ENCODE results near the gene SPACA9. TPM values are rescaled to one million over a fixed set of nuclear protein-coding genes. Genes with fewer than 3 reads are reported as not detected.

SPACA9 gene
- total RNA-seq, 2 donors from 2014 or later: 2.7 to 3.7 TPM

- peak; percentile 57 for DNase-seq (ENCODE audit: low spot score)
- intact Hi-C loops (cut with DNase I): no loop called here
Measured at GRCh38 chr9:132885720-132886333, 7.1 kb downstream of the SPACA9 start.

GRCh38 chr9:132886334-132886725 is 7.6 kb downstream of the SPACA9 start:
- DNase-seq (ENCODE audit: low spot score): no peak

GRCh38 chr9:132887181-132888120 is 8.8 kb downstream of the SPACA9 start:
- intact Hi-C loops (cut with DNase I): no loop called here
- DNase-seq (ENCODE audit: low spot score): peak; percentile 80

More at GRCh38 chr9:132886334-132886725, 7.6 kb downstream of the SPACA9 start:
- intact Hi-C loops (cut with DNase I): no loop called here

- intact Hi-C loops (cut with DNase I): no loop called here
- no peak for DNase-seq (ENCODE audit: low spot score)
Measured at GRCh38 chr9:132888151-132888550, 9.5 kb downstream of the SPACA9 start.

GRCh38 chr9:132892400-132892799 is 13.7 kb downstream of the SPACA9 start:
- intact Hi-C loops (cut with DNase I): loop anchor here in 1 of 2 donors (10.0 kb wide), 1 partner anchor 58 kb away; no protein-coding TSS in a partner anchor
- DNase-seq (ENCODE audit: low spot score): no peak

- no peak for DNase-seq (ENCODE audit: low spot score)
- intact Hi-C loops (cut with DNase I): loop anchor here in 1 of 2 donors (10.0 kb wide), 1 partner anchor 60 kb away; no protein-coding TSS in a partner anchor
Measured at GRCh38 chr9:132894346-132894745, 15.6 kb downstream of the SPACA9 start.

- intact Hi-C loops (cut with DNase I): loop anchor here in 1 of 2 donors (10.0 kb wide), 1 partner anchor 60 kb away; no protein-coding TSS in a partner anchor
Measured at GRCh38 chr9:132894862-132895835, 16.5 kb downstream of the SPACA9 start.

GRCh38 chr9:132896264-132896663 is 17.6 kb downstream of the SPACA9 start:
- intact Hi-C loops (cut with DNase I): loop anchor here in 1 of 2 donors (10.0 kb wide), 1 partner anchor 61 kb away; no protein-coding TSS in a partner anchor
- no peak for DNase-seq (ENCODE audit: low spot score)

More at GRCh38 chr9:132894862-132895835, 16.5 kb downstream of the SPACA9 start:
- no peak for DNase-seq (ENCODE audit: low spot score)

GRCh38 chr9:132896906-132897305 is 18.2 kb downstream of the SPACA9 start:
- DNase-seq (ENCODE audit: low spot score): no peak
- intact Hi-C loops (cut with DNase I): loop anchor here in 1 of 2 donors (10.0 kb wide), 1 partner anchor 62 kb away; no protein-coding TSS in a partner anchor

GRCh38 chr9:132898051-132898450 is 19.4 kb downstream of the SPACA9 start:
- DNase-seq (ENCODE audit: low spot score): no peak
- intact Hi-C loops (cut with DNase I): loop anchor here in 1 of 2 donors (10.0 kb wide), 1 partner anchor 63 kb away; no protein-coding TSS in a partner anchor

GRCh38 chr9:132901858-132902831 is 23.4 kb downstream of the SPACA9 start:
- intact Hi-C loops (cut with DNase I): no loop called here
- DNase-seq (ENCODE audit: low spot score): peak; percentile 89

- intact Hi-C loops (cut with DNase I): no loop called here
- DNase-seq (ENCODE audit: low spot score): no peak
Measured at GRCh38 chr9:132903574-132904492, 25.1 kb downstream of the SPACA9 start.

GRCh38 chr9:132905726-132906125 is 27.0 kb downstream of the SPACA9 start:
- DNase-seq (ENCODE audit: low spot score): no peak
- intact Hi-C loops (cut with DNase I): no loop called here

GRCh38 chr9:132908635-132909034 is 29.9 kb downstream of the SPACA9 start:
- DNase-seq (ENCODE audit: low spot score): no peak
- intact Hi-C loops (cut with DNase I): no loop called here

- no peak for DNase-seq (ENCODE audit: low spot score)
- intact Hi-C loops (cut with DNase I): no loop called here
Measured at GRCh38 chr9:132909311-132909710, 30.6 kb downstream of the SPACA9 start.

GRCh38 chr9:132910376-132910775 is 31.7 kb downstream of the SPACA9 start:
- intact Hi-C loops (cut with DNase I): no loop called here
- DNase-seq (ENCODE audit: low spot score): no peak

GRCh38 chr9:132912131-132912530 is 33.4 kb downstream of the SPACA9 start:
- no peak for DNase-seq (ENCODE audit: low spot score)
- intact Hi-C loops (cut with DNase I): no loop called here
